GM23338 (cell line): ENCODE measurements around the gene ATP8A2. TPM values are rescaled to one million over a fixed set of nuclear protein-coding genes. Genes with fewer than 3 reads are reported as not detected.

Source experiments
- ATAC-seq: fragments of 200-7000 bp; cut with Tn5 transposase; 3 replicates; pipeline ENCODE4 v1.9.1; 2020
- DNase-seq: peaks from one replicate; pipeline ENCODE4 v3.0.0-alpha.2; 2015; ENCODE audit warnings: low spot score
- H2AFZ ChIP-seq: fragments of 200-600 bp; sonication (generic); 2 replicates; pipeline ENCODE4 v1.8.0; 2016; ENCODE audit warnings: antibody characterized with exemption, mild to moderate bottlenecking, moderate library complexity
- H3F3A ChIP-seq: fragments of 200-600 bp; sonication (generic); replicated peaks from 2 replicates; pipeline ENCODE4 v1.8.0; 2017; ENCODE audit warnings: antibody characterized with exemption, mixed run types, low read depth
- H3K27ac ChIP-seq: fragments of 200-600 bp; sonication (generic); 2 replicates; pipeline ENCODE4 v1.6.1; 2016; ENCODE audit warnings: low read depth
- H3K27me3 ChIP-seq: fragments of 200-600 bp; sonication (generic); 2 replicates; pipeline ENCODE4 v1.8.0; 2016; ENCODE audit warnings: mild to moderate bottlenecking, mixed run types, moderate library complexity; ENCODE audit not compliant: insufficient read depth
- H3K36me3 ChIP-seq: fragments of 200-600 bp; sonication (generic); 2 replicates; pipeline ENCODE4 v1.8.0; 2016; ENCODE audit warnings: mild to moderate bottlenecking; ENCODE audit not compliant: insufficient read depth
- H3K4me1 ChIP-seq: fragments of 200-600 bp; sonication (generic); 2 replicates; pipeline ENCODE4 v1.8.0; 2016; ENCODE audit warnings: mild to moderate bottlenecking, moderate library complexity; ENCODE audit not compliant: insufficient read depth
- H3K4me2 ChIP-seq: fragments of 200-600 bp; sonication (generic); 2 replicates; pipeline ENCODE4 v1.7.1; 2017; ENCODE audit warnings: mixed run types
- H3K4me3 ChIP-seq: fragments of 200-600 bp; sonication (generic); 2 replicates; pipeline ENCODE4 v1.6.1; 2016; ENCODE audit warnings: mixed run types
- H3K79me2 ChIP-seq: fragments of 200-600 bp; sonication (generic); replicated peaks from 2 replicates; pipeline ENCODE4 v1.8.0; 2017; ENCODE audit warnings: mild to moderate bottlenecking; ENCODE audit not compliant: insufficient read depth
- H3K9me2 ChIP-seq: fragments of 200-600 bp; sonication (generic); 2 replicates; pipeline ENCODE4 v1.8.0; 2017; ENCODE audit not compliant: insufficient read depth
- H4K20me1 ChIP-seq: fragments of 200-600 bp; sonication (generic); replicated peaks from 2 replicates; pipeline ENCODE4 v1.8.0; 2017; ENCODE audit warnings: mild to moderate bottlenecking; ENCODE audit not compliant: insufficient read depth
- H3K27ac Mint-ChIP-seq: 2 replicates; pipeline ENCODE4 v1.8.0; 2020; ENCODE audit warnings: inconsistent platforms, mild to moderate bottlenecking, moderate library complexity, mixed read lengths
- H3K27me3 Mint-ChIP-seq: 3 replicates; pipeline ENCODE4 v1.8.0; 2022; ENCODE audit warnings: low read depth, mild to moderate bottlenecking, moderate library complexity, mixed read lengths, inconsistent platforms; ENCODE audit not compliant: insufficient read depth, poor library complexity
- H3K36me3 Mint-ChIP-seq: 3 replicates; pipeline ENCODE4 v1.8.0; 2021; ENCODE audit warnings: low read depth, mild to moderate bottlenecking, inconsistent platforms, moderate library complexity, mixed read lengths
- H3K4me1 Mint-ChIP-seq: 3 replicates; pipeline ENCODE4 v1.8.0; 2020; ENCODE audit warnings: mild to moderate bottlenecking, inconsistent platforms, mixed read lengths
- H3K4me3 Mint-ChIP-seq: 3 replicates; pipeline ENCODE4 v1.8.0; 2021; ENCODE audit warnings: moderate library complexity, mild to moderate bottlenecking, inconsistent platforms, mixed read lengths
- H3K9me3 Mint-ChIP-seq: 3 replicates; pipeline ENCODE4 v1.8.0; 2020; ENCODE audit warnings: moderate library complexity, mild to moderate bottlenecking, inconsistent platforms, mixed read lengths
- CREB1 ChIP-seq: fragments of 250-450 bp; sonication (Bioruptor Pico); IDR thresholded peaks from 2 replicates; pipeline ENCODE4 v1.5.0; 2020; ENCODE audit warnings: low read depth, mild to moderate bottlenecking, moderate library complexity
- EZH2 ChIP-seq: fragments of 200-600 bp; sonication (generic); IDR thresholded peaks from one replicate; pipeline ENCODE4 v1.8.0; 2017; ENCODE audit warnings: antibody characterized with exemption, mild to moderate bottlenecking, low read depth; ENCODE audit not compliant: unreplicated experiment
- EZH2phosphoT487 ChIP-seq: fragments of 200-600 bp; sonication (generic); IDR thresholded peaks from one replicate; pipeline ENCODE4 v1.8.1; 2018; ENCODE audit warnings: antibody characterized with exemption; ENCODE audit not compliant: unreplicated experiment
- JUNB ChIP-seq: IDR thresholded peaks from one replicate; pipeline ENCODE4 v1.6.1; 2016; ENCODE audit warnings: antibody characterized with exemption; ENCODE audit not compliant: unreplicated experiment
- NANOG ChIP-seq: IDR thresholded peaks from 2 replicates; pipeline ENCODE4 v1.6.1; 2016; ENCODE audit warnings: antibody characterized with exemption, borderline replicate concordance
- POLR2AphosphoS5 ChIP-seq: IDR thresholded peaks from 2 replicates; pipeline ENCODE4 v1.6.1; 2016; ENCODE audit warnings: antibody characterized with exemption, low read depth
- STAT1 ChIP-seq: IDR thresholded peaks from one replicate; pipeline ENCODE4 v1.6.1; 2016; ENCODE audit warnings: antibody characterized with exemption; ENCODE audit not compliant: unreplicated experiment
- ZNF114 ChIP-seq: fragments of 250-450 bp; sonication (Bioruptor Pico); IDR thresholded peaks from 2 replicates; pipeline ENCODE4 v1.5.0; 2020; ENCODE audit warnings: mild to moderate bottlenecking, moderate library complexity
- ZNF331 ChIP-seq: fragments of 250-450 bp; sonication (Bioruptor Pico); IDR thresholded peaks from 2 replicates; pipeline ENCODE4 v1.5.0; 2020; ENCODE audit warnings: low read depth, mild to moderate bottlenecking, moderate library complexity
- polyA plus RNA-seq: library from polyadenylated mRNA; unstranded; fragments of >200 nt; fragmentation: Nextera tagmentation; extraction: Ambion mirVana; gene quantifications from 2 replicates; pipeline ENCODE4 v1.2.1, GENCODE V29; 2016
- total RNA-seq: library from RNA; depleted of rRNA; stranded (reverse); fragments of >200 nt; shearing (Covaris generic); gene quantifications from 2 replicates; pipeline ENCODE4 v1.2.3, GENCODE V29; 2014
- TF ChIP-seq, protein P1 (sequence below): fragments of 250-450 bp; sonication (Bioruptor Pico); IDR thresholded peaks from 2 replicates; pipeline ENCODE4 v1.5.0; 2020; ENCODE audit warnings: mild to moderate bottlenecking, moderate library complexity
- TF ChIP-seq, protein P2 (sequence below), 2 experiments: fragments of 200-600 bp in 1 of 2; sonication (generic) in 1 of 2; conservative IDR thresholded peaks; 2 replicates each; pipeline versions ENCODE4 v1.5.1 to v1.6.1; 2016 to 2017; ENCODE audit warnings: antibody characterized with exemption in 2 of 2, low read depth in 2 of 2, mild to moderate bottlenecking in 2 of 2, moderate library complexity in 1 of 2
- TF ChIP-seq, protein P3 (sequence below): IDR thresholded peaks from one replicate; pipeline ENCODE4 v1.6.1; 2018; ENCODE audit warnings: antibody characterized with exemption; ENCODE audit not compliant: unreplicated experiment
- TF ChIP-seq, protein P4 (sequence below): IDR thresholded peaks from 2 replicates; pipeline ENCODE4 v1.6.1; 2016; ENCODE audit warnings: antibody characterized with exemption

The ATP8A2 gene
- total and polyA plus RNA-seq, 2 experiments from 2014 or later: 5.7 to 8.8 TPM

DNA sequence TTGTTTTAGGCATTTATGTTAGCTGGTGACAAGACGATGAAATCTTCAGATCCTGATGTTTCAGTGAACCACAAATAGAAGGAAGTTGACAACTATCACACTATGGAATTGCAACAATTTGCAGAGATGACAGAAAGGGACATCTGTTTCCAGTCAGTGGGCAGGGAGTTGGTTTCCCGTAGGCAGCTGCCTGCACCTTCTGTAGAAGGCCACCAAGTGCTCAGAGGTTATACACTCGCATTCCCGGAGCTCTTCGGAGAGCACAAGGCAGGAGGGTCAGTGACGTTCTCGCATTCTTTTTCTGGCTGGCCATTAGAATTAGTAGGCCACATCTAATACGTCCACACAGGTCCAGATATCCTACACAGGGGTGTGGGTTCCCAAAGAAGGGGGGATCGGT, 550.6 kb downstream of the ATP8A2 start:
- Mint-ChIP-seq H3K4me3 (no peak overlapping the region), H3K9me3 (no peaks in the 10 kb centered on the region), H3K27me3 (peaks cover 6% of the 10 kb centered on the region), H3K36me3 (no peaks in the 10 kb centered on the region), H3K27ac (no peak overlapping the region; the same call in 1 of the 2 replicates), H3K4me1 (peaks cover 29% of the 10 kb centered on the region)
- Histone ChIP-seq H4K20me1 (no peaks in the 10 kb centered on the region), H2AFZ (no peak overlapping the region), H3F3A (no peaks in the 10 kb centered on the region), H3K9me2 (no peaks in the 10 kb centered on the region), H3K4me2 (no peak overlapping the region), H3K27ac (no peak overlapping the region), H3K4me3 (no peak overlapping the region), H3K27me3 (no peaks in the 10 kb centered on the region), H3K36me3 (no peaks in the 10 kb centered on the region), H3K79me2 (no peaks in the 10 kb centered on the region), H3K4me1 (peaks cover 19% of the 10 kb centered on the region)
- DNase-seq (peak; percentile 22), ATAC-seq (0 out of 3 replicates have a peak, but pooled peaks have one; percentile 26)
- TF ChIP-seq POLR2AphosphoS5 (no peak), STAT1 (no peak), EZH2 (no peak), ZNF331 (no peak), JUNB (no peak), NANOG (no peak), CREB1 (CRISPR knock-in tag) (no peak), ZNF114 (CRISPR knock-in tag) (no peak), EZH2phosphoT487 (no peak)
- TF ChIP-seq, protein P1, sequence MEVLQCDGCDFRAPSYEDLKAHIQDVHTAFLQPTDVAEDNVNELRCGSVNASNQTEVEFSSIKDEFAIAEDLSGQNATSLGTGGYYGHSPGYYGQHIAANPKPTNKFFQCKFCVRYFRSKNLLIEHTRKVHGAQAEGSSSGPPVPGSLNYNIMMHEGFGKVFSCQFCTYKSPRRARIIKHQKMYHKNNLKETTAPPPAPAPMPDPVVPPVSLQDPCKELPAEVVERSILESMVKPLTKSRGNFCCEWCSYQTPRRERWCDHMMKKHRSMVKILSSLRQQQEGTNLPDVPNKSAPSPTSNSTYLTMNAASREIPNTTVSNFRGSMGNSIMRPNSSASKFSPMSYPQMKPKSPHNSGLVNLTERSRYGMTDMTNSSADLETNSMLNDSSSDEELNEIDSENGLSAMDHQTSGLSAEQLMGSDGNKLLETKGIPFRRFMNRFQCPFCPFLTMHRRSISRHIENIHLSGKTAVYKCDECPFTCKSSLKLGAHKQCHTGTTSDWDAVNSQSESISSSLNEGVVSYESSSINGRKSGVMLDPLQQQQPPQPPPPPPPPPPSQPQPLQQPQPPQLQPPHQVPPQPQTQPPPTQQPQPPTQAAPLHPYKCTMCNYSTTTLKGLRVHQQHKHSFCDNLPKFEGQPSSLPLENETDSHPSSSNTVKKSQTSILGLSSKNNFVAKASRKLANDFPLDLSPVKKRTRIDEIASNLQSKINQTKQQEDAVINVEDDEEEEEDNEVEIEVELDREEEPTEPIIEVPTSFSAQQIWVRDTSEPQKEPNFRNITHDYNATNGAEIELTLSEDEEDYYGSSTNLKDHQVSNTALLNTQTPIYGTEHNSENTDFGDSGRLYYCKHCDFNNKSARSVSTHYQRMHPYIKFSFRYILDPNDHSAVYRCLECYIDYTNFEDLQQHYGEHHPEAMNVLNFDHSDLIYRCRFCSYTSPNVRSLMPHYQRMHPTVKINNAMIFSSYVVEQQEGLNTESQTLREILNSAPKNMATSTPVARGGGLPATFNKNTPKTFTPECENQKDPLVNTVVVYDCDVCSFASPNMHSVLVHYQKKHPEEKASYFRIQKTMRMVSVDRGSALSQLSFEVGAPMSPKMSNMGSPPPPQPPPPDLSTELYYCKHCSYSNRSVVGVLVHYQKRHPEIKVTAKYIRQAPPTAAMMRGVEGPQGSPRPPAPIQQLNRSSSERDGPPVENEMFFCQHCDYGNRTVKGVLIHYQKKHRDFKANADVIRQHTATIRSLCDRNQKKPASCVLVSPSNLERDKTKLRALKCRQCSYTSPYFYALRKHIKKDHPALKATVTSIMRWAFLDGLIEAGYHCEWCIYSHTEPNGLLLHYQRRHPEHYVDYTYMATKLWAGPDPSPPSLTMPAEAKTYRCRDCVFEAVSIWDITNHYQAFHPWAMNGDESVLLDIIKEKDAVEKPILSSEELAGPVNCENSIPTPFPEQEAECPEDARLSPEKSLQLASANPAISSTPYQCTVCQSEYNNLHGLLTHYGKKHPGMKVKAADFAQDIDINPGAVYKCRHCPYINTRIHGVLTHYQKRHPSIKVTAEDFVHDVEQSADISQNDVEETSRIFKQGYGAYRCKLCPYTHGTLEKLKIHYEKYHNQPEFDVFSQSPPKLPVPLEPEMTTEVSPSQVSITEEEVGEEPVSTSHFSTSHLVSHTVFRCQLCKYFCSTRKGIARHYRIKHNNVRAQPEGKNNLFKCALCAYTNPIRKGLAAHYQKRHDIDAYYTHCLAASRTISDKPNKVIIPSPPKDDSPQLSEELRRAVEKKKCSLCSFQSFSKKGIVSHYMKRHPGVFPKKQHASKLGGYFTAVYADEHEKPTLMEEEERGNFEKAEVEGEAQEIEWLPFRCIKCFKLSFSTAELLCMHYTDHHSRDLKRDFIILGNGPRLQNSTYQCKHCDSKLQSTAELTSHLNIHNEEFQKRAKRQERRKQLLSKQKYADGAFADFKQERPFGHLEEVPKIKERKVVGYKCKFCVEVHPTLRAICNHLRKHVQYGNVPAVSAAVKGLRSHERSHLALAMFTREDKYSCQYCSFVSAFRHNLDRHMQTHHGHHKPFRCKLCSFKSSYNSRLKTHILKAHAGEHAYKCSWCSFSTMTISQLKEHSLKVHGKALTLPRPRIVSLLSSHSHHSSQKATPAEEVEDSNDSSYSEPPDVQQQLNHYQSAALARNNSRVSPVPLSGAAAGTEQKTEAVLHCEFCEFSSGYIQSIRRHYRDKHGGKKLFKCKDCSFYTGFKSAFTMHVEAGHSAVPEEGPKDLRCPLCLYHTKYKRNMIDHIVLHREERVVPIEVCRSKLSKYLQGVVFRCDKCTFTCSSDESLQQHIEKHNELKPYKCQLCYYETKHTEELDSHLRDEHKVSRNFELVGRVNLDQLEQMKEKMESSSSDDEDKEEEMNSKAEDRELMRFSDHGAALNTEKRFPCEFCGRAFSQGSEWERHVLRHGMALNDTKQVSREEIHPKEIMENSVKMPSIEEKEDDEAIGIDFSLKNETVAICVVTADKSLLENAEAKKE (CRISPR knock-in tag): no peak
- TF ChIP-seq, protein P2, sequence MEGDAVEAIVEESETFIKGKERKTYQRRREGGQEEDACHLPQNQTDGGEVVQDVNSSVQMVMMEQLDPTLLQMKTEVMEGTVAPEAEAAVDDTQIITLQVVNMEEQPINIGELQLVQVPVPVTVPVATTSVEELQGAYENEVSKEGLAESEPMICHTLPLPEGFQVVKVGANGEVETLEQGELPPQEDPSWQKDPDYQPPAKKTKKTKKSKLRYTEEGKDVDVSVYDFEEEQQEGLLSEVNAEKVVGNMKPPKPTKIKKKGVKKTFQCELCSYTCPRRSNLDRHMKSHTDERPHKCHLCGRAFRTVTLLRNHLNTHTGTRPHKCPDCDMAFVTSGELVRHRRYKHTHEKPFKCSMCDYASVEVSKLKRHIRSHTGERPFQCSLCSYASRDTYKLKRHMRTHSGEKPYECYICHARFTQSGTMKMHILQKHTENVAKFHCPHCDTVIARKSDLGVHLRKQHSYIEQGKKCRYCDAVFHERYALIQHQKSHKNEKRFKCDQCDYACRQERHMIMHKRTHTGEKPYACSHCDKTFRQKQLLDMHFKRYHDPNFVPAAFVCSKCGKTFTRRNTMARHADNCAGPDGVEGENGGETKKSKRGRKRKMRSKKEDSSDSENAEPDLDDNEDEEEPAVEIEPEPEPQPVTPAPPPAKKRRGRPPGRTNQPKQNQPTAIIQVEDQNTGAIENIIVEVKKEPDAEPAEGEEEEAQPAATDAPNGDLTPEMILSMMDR (conservative IDR thresholded peaks at IDR 0.05; ENCODE audit: low read depth in 2 of 2): no peak
- TF ChIP-seq, protein P3, sequence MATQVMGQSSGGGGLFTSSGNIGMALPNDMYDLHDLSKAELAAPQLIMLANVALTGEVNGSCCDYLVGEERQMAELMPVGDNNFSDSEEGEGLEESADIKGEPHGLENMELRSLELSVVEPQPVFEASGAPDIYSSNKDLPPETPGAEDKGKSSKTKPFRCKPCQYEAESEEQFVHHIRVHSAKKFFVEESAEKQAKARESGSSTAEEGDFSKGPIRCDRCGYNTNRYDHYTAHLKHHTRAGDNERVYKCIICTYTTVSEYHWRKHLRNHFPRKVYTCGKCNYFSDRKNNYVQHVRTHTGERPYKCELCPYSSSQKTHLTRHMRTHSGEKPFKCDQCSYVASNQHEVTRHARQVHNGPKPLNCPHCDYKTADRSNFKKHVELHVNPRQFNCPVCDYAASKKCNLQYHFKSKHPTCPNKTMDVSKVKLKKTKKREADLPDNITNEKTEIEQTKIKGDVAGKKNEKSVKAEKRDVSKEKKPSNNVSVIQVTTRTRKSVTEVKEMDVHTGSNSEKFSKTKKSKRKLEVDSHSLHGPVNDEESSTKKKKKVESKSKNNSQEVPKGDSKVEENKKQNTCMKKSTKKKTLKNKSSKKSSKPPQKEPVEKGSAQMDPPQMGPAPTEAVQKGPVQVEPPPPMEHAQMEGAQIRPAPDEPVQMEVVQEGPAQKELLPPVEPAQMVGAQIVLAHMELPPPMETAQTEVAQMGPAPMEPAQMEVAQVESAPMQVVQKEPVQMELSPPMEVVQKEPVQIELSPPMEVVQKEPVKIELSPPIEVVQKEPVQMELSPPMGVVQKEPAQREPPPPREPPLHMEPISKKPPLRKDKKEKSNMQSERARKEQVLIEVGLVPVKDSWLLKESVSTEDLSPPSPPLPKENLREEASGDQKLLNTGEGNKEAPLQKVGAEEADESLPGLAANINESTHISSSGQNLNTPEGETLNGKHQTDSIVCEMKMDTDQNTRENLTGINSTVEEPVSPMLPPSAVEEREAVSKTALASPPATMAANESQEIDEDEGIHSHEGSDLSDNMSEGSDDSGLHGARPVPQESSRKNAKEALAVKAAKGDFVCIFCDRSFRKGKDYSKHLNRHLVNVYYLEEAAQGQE: no peak
- TF ChIP-seq, protein P4, sequence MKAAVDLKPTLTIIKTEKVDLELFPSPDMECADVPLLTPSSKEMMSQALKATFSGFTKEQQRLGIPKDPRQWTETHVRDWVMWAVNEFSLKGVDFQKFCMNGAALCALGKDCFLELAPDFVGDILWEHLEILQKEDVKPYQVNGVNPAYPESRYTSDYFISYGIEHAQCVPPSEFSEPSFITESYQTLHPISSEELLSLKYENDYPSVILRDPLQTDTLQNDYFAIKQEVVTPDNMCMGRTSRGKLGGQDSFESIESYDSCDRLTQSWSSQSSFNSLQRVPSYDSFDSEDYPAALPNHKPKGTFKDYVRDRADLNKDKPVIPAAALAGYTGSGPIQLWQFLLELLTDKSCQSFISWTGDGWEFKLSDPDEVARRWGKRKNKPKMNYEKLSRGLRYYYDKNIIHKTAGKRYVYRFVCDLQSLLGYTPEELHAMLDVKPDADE: no peak
